IMR-90 (cell line): ENCODE measurements around the gene PEX26. TPM values are rescaled to one million over a fixed set of nuclear protein-coding genes. Genes with fewer than 3 reads are reported as not detected.

Source experiments
- ATAC-seq: fragments of 200-7000 bp; cut with Tn5 transposase; 2 replicates; pipeline ENCODE4 v1.9.1; 2020; ENCODE audit warnings: low read depth, mild to moderate bottlenecking, moderate library complexity
- BruUV-seq: library from RNA; stranded (reverse); fragments of 400-500 nt; replicated peaks from 2 replicates; lab custom pipeline; 2021; lab: Mats Ljungman, UMichigan
- CTCF ChIA-PET: fragments of 300-600 bp; formaldehyde crosslinking; extraction: SDS; loops from one replicate; lab custom pipeline; 2021; ENCODE audit warnings: antibody characterized with exemption; lab: Yijun Ruan, JAX
- POLR2A ChIA-PET: fragments of 300-600 bp; sonication (Branson Sonifier 250); formaldehyde crosslinking; loops from one replicate; lab custom pipeline; 2022; ENCODE audit warnings: antibody characterized with exemption; ENCODE audit not compliant: unreplicated experiment; lab: Charles Lee
- DNase-seq: peaks from one replicate; pipeline ENCODE4 v3.0.0; 2013
- H2AFZ ChIP-seq: replicated peaks from 2 replicates; pipeline ENCODE3; 2013; ENCODE audit warnings: low read length, mild to moderate bottlenecking; ENCODE audit not compliant: poor library complexity
- H2AK5ac ChIP-seq: 2 replicates; pipeline ENCODE4 v1.6.1; 2013; ENCODE audit warnings: low read depth, low read length, inconsistent platforms
- H2AK9ac ChIP-seq: replicated peaks from 2 replicates; pipeline ENCODE3; 2013; ENCODE audit warnings: mild to moderate bottlenecking, low read depth, low read length, moderate library complexity; ENCODE audit not compliant: poor library complexity
- H2BK120ac ChIP-seq: 2 replicates; pipeline ENCODE4 v1.6.1; 2013; ENCODE audit warnings: low read depth, low read length, inconsistent platforms
- H2BK15ac ChIP-seq: 3 replicates; pipeline ENCODE4 v1.6.1; 2013; ENCODE audit warnings: low read depth, low read length, inconsistent platforms
- H2BK20ac ChIP-seq: 2 replicates; pipeline ENCODE4 v1.6.1; 2013; ENCODE audit warnings: low read depth, mild to moderate bottlenecking, inconsistent platforms, low read length, moderate library complexity
- H2BK5ac ChIP-seq: 2 replicates; pipeline ENCODE4 v1.6.1; 2013; ENCODE audit warnings: mild to moderate bottlenecking, low read depth, low read length, inconsistent platforms; ENCODE audit not compliant: poor library complexity, severe bottlenecking
- H3K14ac ChIP-seq: replicated peaks from 2 replicates; pipeline ENCODE4 v1.6.1; 2013; ENCODE audit warnings: low read depth, low read length, inconsistent platforms
- H3K18ac ChIP-seq: 2 replicates; pipeline ENCODE4 v1.6.1; 2013; ENCODE audit warnings: low read depth, low read length, control low read depth
- H3K23ac ChIP-seq: 2 replicates; pipeline ENCODE4 v1.6.1; 2013; ENCODE audit warnings: low read depth, low read length, inconsistent platforms
- H3K27ac ChIP-seq: 2 replicates; pipeline ENCODE4 v1.5.1; 2013; ENCODE audit warnings: mild to moderate bottlenecking, control low read depth, low read length; ENCODE audit not compliant: insufficient read depth
- H3K27me3 ChIP-seq: 2 replicates; pipeline ENCODE4 v1.6.1; 2013; ENCODE audit warnings: low read length; ENCODE audit not compliant: control insufficient read depth, insufficient read depth
- H3K36me3 ChIP-seq: 2 replicates; pipeline ENCODE4 v1.6.1; 2013; ENCODE audit warnings: low read length, mixed read lengths; ENCODE audit not compliant: control insufficient read depth, insufficient read depth
- H3K4ac ChIP-seq: 2 replicates; pipeline ENCODE4 v1.6.1; 2013; ENCODE audit warnings: low read depth, low read length, inconsistent platforms
- H3K4me1 ChIP-seq: 2 replicates; pipeline ENCODE4 v1.6.1; 2013; ENCODE audit warnings: low read length, mixed read lengths; ENCODE audit not compliant: control insufficient read depth, insufficient read depth
- H3K4me2 ChIP-seq: 2 replicates; pipeline ENCODE4 v1.6.1; 2013; ENCODE audit warnings: low read depth, mild to moderate bottlenecking, control low read depth, low read length, moderate library complexity
- H3K4me3 ChIP-seq: 2 replicates; pipeline ENCODE4 v1.5.1; 2013; ENCODE audit warnings: low read depth, mild to moderate bottlenecking, control low read depth, low read length, moderate library complexity; ENCODE audit not compliant: insufficient read depth
- H3K56ac ChIP-seq: 2 replicates; pipeline ENCODE4 v1.6.1; 2013; ENCODE audit warnings: low read length, inconsistent platforms; ENCODE audit not compliant: insufficient read depth; ENCODE audit errors: extremely low read depth
- H3K79me1 ChIP-seq, 2 experiments: 2 replicates each; pipeline ENCODE4 v1.6.1; 2013; ENCODE audit warnings: low read length in 2 of 2, inconsistent platforms in 1 of 2, low read depth in 1 of 2
- H3K9ac ChIP-seq: 2 replicates; pipeline ENCODE4 v1.6.1; 2013; ENCODE audit warnings: low read depth, low read length, control low read depth
- H3K9me1 ChIP-seq: 2 replicates; pipeline ENCODE4 v1.6.1; 2013; ENCODE audit warnings: low read length, inconsistent platforms; ENCODE audit not compliant: insufficient read depth
- H3K9me3 ChIP-seq: 2 replicates; pipeline ENCODE4 v1.6.1; 2013; ENCODE audit warnings: low read length; ENCODE audit not compliant: control insufficient read depth, insufficient read depth
- H4K20me1 ChIP-seq: 2 replicates; pipeline ENCODE4 v1.6.1; 2013; ENCODE audit warnings: low read length, inconsistent platforms; ENCODE audit not compliant: insufficient read depth
- H4K5ac ChIP-seq: 2 replicates; pipeline ENCODE4 v1.6.1; 2013; ENCODE audit warnings: mild to moderate bottlenecking, low read depth, low read length, control low read depth
- H4K8ac ChIP-seq, 2 experiments: 2 replicates each; pipeline ENCODE4 v1.6.1; 2013; ENCODE audit warnings: low read depth in 2 of 2, low read length in 2 of 2, control low read depth in 1 of 2, inconsistent platforms in 1 of 2
- H4K91ac ChIP-seq: 2 replicates; pipeline ENCODE4 v1.6.1; 2013; ENCODE audit warnings: low read depth, low read length, inconsistent platforms; ENCODE audit not compliant: insufficient read depth
- BHLHE40 ChIP-seq: fragments of 150-350 bp; IDR thresholded peaks from 2 replicates; pipeline ENCODE4 v1.6.1; 2016; ENCODE audit warnings: mild to moderate bottlenecking, low read depth, low read length
- FOS ChIP-seq: fragments of 150-350 bp; IDR thresholded peaks from 2 replicates; pipeline ENCODE4 v1.6.1; 2016; ENCODE audit warnings: low read depth, low read length
- NFE2L2 ChIP-seq: fragments of 150-350 bp; IDR thresholded peaks from 2 replicates; pipeline ENCODE4 v1.6.1; 2016; ENCODE audit warnings: low read depth, mild to moderate bottlenecking, low read length
- POLR2A ChIP-seq: IDR thresholded peaks from 2 replicates; pipeline ENCODE4 v1.6.1; 2012; ENCODE audit warnings: mild to moderate bottlenecking, low read depth, low read length
- RFX5 ChIP-seq: IDR thresholded peaks from 2 replicates; pipeline ENCODE4 v1.8.0; 2012; ENCODE audit warnings: low read depth, mild to moderate bottlenecking, low read length, moderate library complexity
- WGBS, 2 experiments: methylation state at CpG; one replicate each; pipeline versions ENCODE4 v1.1.5 to v1.1.7; 2013; ENCODE audit warnings: missing lambda C conversion rate in 2 of 2; ENCODE audit not compliant: insufficient read length in 1 of 2; ENCODE audit errors: extremely low coverage in 2 of 2; 5-methylcytosine and 5-hydroxymethylcytosine counted together
- dilution Hi-C: fragments of 300-500 bp; cut with HindIII; formaldehyde crosslinking; loops from one replicate; pipeline ENCODE4 v1.14.3; 2018; ENCODE audit warnings: low sequenced_read_pairs; ENCODE audit not compliant: unreplicated experiment
- in situ Hi-C: fragments of 300-500 bp; cut with MboI; formaldehyde crosslinking; loops from 3 replicates; pipeline ENCODE4 v1.14.3; 2019; ENCODE audit warnings: low sequenced_read_pairs, inconsistent platforms, mixed read lengths
- intact Hi-C: fragments of 100-400 bp; cut with micrococcal nuclease; formaldehyde crosslinking; loops from 2 replicates; pipeline ENCODE4 v1.10.0; 2022
- polyA plus RNA-seq, 3 experiments: library from polyadenylated mRNA; depleted of rRNA; stranded (reverse); fragments of >200 nt; gene quantifications; 2 replicates each; pipeline ENCODE4 v1.2.3, GENCODE V29; 2012; ENCODE audit warnings: low replicate concordance in 1 of 3
- total RNA-seq: library from RNA; depleted of rRNA; stranded (reverse); fragments of >200 nt; gene quantifications from 2 replicates; pipeline ENCODE4 v1.2.3, GENCODE V29; 2012

PEX26 gene
- total and polyA plus RNA-seq, 2 of the 4 experiments (the other 2 are of a cell fraction): 12.2 to 18.5 TPM

GRCh38 chr22:18032455-18033101 is 45.2 kb upstream of the PEX26 start:
- peak overlapping the region; percentile 90 for H2AK9ac ChIP-seq
- H3K79me1 ChIP-seq: no peaks in the 10 kb centered on the region
- POLR2A ChIA-PET: no interaction called here
- ATAC-seq (peak; percentile 38), DNase-seq (peak; percentile 83)
- no peak overlapping the region; the same call in 1 of the 2 replicates for H3K56ac ChIP-seq
- H3K36me3 ChIP-seq: no peaks in the 10 kb centered on the region
- no peak overlapping the region for H3K4me3 ChIP-seq
- H4K20me1 ChIP-seq: peaks cover 5% of the 10 kb centered on the region; the same call in 1 of the 2 replicates
- peak overlapping the region; percentile 76 for H2AFZ ChIP-seq
- peak overlapping the region; percentile 88; the same call in 2 of the 3 replicates for H2BK15ac ChIP-seq
- CTCF ChIA-PET: interaction anchor here (0.6 to 3.2 kb wide), 3 partner anchors 8 to 56 kb away, joined by 3 to 16 read pairs (median 5); partner anchors contain the start of genes MICAL3 and PEX26
- peak overlapping the region; percentile 97 for H2BK20ac ChIP-seq
- peak overlapping the region; percentile 56 for H3K27ac ChIP-seq
- TF ChIP-seq NFE2L2 (no peak), POLR2A (no peak), FOS (no peak), RFX5 (no peak), BHLHE40 (0 out of 2 replicates have a peak, but pooled peaks have one; percentile 18)
- no peak overlapping the region for H3K9ac ChIP-seq
- no TSS peak for BruUV-seq
- H3K4me1 ChIP-seq: peaks cover 13% of the 10 kb centered on the region
- peak overlapping the region; percentile 92 for H4K91ac ChIP-seq
- H4K5ac ChIP-seq: peak overlapping the region; percentile 74; the same call in 1 of the 2 replicates
- no peaks in the 10 kb centered on the region for H3K27me3 ChIP-seq
- intact Hi-C loops (no loop called here), dilution Hi-C loops (no loop called here), in situ Hi-C loops (no loop called here)
- no peaks in the 10 kb centered on the region for H3K9me3 ChIP-seq
- WGBS, 2 experiments: no CpG with 5 or more reads among the region's 6 CpGs
- H3K9me1 ChIP-seq: peaks cover 16% of the 10 kb centered on the region
- H2BK120ac ChIP-seq: peak overlapping the region; percentile 84
- peak overlapping the region; percentile 94 for H2BK5ac ChIP-seq
- peak overlapping the region; percentile 38 for H3K4me2 ChIP-seq
- peak overlapping the region; percentile 81 for H3K14ac ChIP-seq
- H4K8ac ChIP-seq: peak overlapping the region; percentile 69 to 87
- peak overlapping the region; percentile 75 for H3K18ac ChIP-seq
- H3K4ac ChIP-seq: peak overlapping the region; percentile 94
- H3K23ac ChIP-seq: peak overlapping the region; percentile 29; the same call in 1 of the 2 replicates
- peak overlapping the region; percentile 96 for H2AK5ac ChIP-seq
